T47D (cell line): Measurements from ENCODE around the gene LRRC8D.

Source experiments
- DNase-seq, 2 experiments: peaks; one replicate each; pipeline versions ENCODE4 v3.0.0 to v3.0.0-alpha.2; 2011 to 2012; ENCODE audit warnings: low read depth in 1 of 2, low spot score in 1 of 2
- JUND ChIP-seq: IDR thresholded peaks from 2 replicates; pipeline ENCODE4 v1.6.1; 2012; ENCODE audit warnings: low read depth
- in situ Hi-C: cut with HindIII; loops from 2 replicates; pipeline ENCODE4 v1.10.0; 2016; ENCODE audit warnings: low sequenced_read_pairs, low pct_unique_long_range_greater_than_20kb

The LRRC8D gene

GRCh38 chr1:89812992-89813391, 7.8 kb upstream of the LRRC8D start:
- no peak for DNase-seq
- in situ Hi-C loops, result no loop called here
- no peak for TF ChIP-seq JUND

GRCh38 chr1:89815040-89815439, 5.8 kb upstream of the LRRC8D start:
- TF ChIP-seq JUND, result no peak
- no peak for DNase-seq
- in situ Hi-C loops, result no loop called here

GRCh38 chr1:89815611-89816010, 5.2 kb upstream of the LRRC8D start:
- no peak for DNase-seq
- in situ Hi-C loops, result no loop called here
- TF ChIP-seq JUND, result no peak

- in situ Hi-C loops, result no loop called here
- no peak for TF ChIP-seq JUND
- no peak for DNase-seq
Measured at GRCh38 chr1:89816366-89816765, 4.5 kb upstream of the LRRC8D start.

GRCh38 chr1:89821322-89822108, 683 bp downstream of the LRRC8D start:
- in situ Hi-C loops, result no loop called here
- no peak for TF ChIP-seq JUND
- DNase-seq, result peak; percentile 39 to 51

- TF ChIP-seq JUND, result no peak
- in situ Hi-C loops, result no loop called here
- DNase-seq, result no peak
Measured at GRCh38 chr1:89822109-89822962, 1.5 kb downstream of the LRRC8D start.

GRCh38 chr1:89822999-89823628, 2.3 kb downstream of the LRRC8D start:
- in situ Hi-C loops, result no loop called here
- DNase-seq, result no peak
- TF ChIP-seq JUND, result no peak

- DNase-seq, result no peak
- no peak for TF ChIP-seq JUND
- in situ Hi-C loops, result no loop called here
Measured at GRCh38 chr1:89823679-89824292, 3.0 kb downstream of the LRRC8D start.

- no peak for TF ChIP-seq JUND
- in situ Hi-C loops, result no loop called here
- no peak for DNase-seq
Measured at GRCh38 chr1:89826594-89826993, 5.8 kb downstream of the LRRC8D start.

- no peak for DNase-seq
Measured at GRCh38 chr1:89827330-89827729, 6.5 kb downstream of the LRRC8D start.

GRCh38 chr1:89827902-89828301, 7.1 kb downstream of the LRRC8D start:
- in situ Hi-C loops, result no loop called here
- no peak for DNase-seq
- no peak for TF ChIP-seq JUND

More at GRCh38 chr1:89827330-89827729, 6.5 kb downstream of the LRRC8D start:
- in situ Hi-C loops, result no loop called here
- TF ChIP-seq JUND, result no peak

- DNase-seq, result no peak
- TF ChIP-seq JUND, result no peak
- in situ Hi-C loops, result no loop called here
Measured at GRCh38 chr1:89829186-89829585, 8.4 kb downstream of the LRRC8D start.
